ENCODE results near the gene MLC1. TPM values are rescaled to one million over a fixed set of nuclear protein-coding genes. Genes with fewer than 3 reads are reported as not detected.

Gene MLC1
- total RNA-seq, 1 donor, result under 0.01 TPM

DNA sequence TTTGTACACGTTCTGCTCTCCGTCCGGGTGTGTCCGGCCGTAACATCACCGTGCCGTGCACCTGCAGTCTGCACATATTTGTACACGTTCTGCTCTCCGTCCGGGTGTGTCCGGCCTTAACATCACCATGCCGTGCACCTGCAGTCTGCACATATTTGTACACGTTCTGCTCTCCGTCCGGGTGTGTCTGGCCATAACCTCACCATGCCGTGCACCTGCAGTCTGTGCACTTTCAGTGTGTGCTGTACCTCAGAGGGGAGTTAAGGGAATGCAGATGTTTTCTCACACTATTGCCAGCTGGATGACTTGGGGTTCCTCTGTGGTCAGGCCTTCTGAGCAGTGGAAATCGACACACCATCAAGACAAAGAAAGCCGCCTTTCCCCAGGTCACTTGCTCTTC lies 31.4 kb downstream of the MLC1 start:
- no peak for DNase-seq (ENCODE audit: low read depth)
- TF ChIP-seq, protein P1, sequence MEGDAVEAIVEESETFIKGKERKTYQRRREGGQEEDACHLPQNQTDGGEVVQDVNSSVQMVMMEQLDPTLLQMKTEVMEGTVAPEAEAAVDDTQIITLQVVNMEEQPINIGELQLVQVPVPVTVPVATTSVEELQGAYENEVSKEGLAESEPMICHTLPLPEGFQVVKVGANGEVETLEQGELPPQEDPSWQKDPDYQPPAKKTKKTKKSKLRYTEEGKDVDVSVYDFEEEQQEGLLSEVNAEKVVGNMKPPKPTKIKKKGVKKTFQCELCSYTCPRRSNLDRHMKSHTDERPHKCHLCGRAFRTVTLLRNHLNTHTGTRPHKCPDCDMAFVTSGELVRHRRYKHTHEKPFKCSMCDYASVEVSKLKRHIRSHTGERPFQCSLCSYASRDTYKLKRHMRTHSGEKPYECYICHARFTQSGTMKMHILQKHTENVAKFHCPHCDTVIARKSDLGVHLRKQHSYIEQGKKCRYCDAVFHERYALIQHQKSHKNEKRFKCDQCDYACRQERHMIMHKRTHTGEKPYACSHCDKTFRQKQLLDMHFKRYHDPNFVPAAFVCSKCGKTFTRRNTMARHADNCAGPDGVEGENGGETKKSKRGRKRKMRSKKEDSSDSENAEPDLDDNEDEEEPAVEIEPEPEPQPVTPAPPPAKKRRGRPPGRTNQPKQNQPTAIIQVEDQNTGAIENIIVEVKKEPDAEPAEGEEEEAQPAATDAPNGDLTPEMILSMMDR (IDR thresholded peaks at IDR 0.05; ENCODE audit: insufficient read depth, low read depth, low read length), result no peak
- H3K4me3 ChIP-seq (ENCODE audit: low read depth, low read length), result no peak overlapping the region

DNA sequence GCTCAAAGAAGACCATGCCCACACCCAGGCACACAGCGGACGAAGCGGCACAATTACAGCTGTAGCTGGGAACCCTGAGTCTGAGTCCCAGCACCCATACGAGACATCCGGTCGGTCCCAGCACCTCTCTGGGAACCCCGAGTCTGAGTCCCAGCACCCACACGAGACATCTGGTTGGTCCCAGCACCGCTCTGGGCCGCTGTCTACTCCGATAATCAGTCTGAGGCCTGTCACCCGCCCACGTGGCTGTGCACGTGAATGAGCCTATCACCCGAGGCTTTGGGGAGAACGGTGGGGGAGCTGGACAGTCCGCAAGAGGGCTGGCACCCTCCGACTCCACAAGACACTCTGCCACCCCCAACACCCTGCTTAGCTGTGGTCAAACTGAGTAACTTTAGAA lies 33.3 kb downstream of the MLC1 start:
- DNase-seq (ENCODE audit: low read depth), result no peak
- TF ChIP-seq, protein P1 (IDR thresholded peaks at IDR 0.05; ENCODE audit: insufficient read depth, low read depth, low read length), result no peak
- H3K4me3 ChIP-seq (ENCODE audit: low read depth, low read length), result no peak overlapping the region

DNA sequence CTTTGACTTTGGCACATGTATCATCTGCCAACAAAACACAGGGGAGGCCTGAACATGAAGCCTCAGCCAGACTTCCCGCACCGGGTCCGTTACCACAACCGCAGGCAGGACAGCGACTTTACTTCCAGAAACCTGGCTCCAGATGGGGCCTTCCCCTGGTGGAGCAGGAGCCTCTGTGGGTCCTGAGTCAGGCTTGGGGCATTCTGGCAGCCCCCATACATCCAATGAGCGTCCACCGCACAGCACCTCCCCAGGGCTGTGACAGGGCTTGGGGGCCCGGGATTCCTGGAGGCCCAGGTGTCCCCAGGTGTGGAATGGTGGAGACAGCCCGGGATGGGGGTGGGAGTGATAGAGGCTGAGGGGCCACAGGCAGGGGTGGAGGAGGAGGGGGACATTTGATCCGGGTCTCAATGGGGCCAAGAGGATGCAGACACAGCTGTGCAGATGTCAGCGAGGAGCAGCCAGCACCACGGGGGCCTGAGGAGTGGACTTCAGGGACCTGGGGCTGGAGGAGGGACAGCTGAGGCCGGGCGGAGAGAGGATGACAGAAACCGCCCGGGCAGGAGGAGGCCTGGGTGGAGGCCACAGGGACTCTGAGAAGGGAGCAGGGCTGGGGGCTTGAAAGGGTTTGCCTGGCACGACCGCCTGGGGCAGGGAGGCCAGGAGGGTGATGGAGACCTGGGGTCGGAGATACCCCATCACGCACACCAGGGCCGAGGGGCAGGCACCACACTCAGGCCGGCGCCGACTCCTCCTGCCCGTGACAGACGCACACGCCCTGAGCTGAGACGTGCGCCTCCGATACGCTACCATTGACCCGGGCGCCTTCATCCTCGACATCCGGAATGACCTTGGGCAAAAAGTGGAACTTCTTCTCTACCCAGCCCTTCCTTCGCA lies 35.7 kb downstream of the MLC1 start:
- H3K4me3 ChIP-seq (ENCODE audit: low read depth, low read length), result no peak overlapping the region
- TF ChIP-seq, protein P1 (IDR thresholded peaks at IDR 0.05; ENCODE audit: insufficient read depth, low read depth, low read length), result no peak
- DNase-seq (ENCODE audit: low read depth), result no peak

DNA sequence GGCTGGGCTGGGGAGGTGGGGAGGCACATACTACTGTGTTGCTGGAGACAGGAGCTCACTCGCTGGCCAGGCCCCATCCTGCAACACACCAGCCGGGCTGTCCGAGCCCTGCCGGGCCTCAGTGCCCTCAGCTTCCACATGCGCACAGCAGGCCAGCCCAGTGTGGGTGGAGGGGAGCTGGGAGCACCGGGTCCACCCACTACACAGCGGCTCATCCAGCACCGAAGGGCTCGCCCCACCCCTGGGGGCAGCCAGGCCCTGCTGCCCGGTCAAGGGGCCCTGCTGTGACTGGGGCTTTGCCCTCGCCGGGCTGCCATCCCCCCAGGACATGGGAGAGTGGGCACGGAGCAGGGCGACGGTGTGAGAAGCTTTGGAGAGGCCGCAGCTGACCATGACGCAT lies 36.4 kb downstream of the MLC1 start:
- no peak overlapping the region for H3K4me3 ChIP-seq (ENCODE audit: low read depth, low read length)
- no peak for DNase-seq (ENCODE audit: low read depth)
- TF ChIP-seq, protein P1 (IDR thresholded peaks at IDR 0.05; ENCODE audit: insufficient read depth, low read depth, low read length), result no peak

DNA sequence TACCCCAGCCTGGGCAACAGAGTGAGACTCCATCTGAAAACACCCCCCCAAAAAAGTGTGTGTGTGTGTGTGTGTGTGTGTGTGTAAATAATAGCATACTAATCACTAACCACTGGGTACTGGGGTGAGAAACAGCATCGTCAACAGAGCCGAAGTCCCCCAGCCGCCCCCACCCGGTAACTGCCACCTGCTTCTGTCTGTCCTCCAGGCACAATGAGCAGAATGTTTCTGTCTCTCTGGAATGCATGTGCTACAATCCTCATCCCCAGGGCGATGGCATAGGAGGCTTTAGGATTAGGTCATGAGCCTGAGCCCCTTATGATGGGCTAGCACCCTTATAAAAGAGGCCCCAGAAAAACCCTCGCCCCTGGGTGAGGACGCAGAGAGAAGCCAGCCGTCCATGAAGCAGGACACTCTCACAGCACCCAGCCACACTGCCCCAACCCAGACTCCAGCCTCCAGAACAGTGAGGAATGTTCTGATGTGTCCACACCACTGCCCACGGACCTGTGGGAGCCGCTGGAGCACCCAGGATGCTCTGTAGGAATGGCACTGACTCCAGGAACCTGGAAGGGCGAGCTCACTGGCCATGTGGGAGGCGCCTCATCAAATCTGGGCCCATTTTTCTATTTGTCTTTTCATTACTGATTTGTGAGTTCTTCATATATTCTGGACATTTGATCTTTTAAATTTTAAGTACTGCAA lies 37.0 kb downstream of the MLC1 start:
- H3K4me3 ChIP-seq (ENCODE audit: low read depth, low read length), result no peak overlapping the region
- DNase-seq (ENCODE audit: low read depth), result no peak
- TF ChIP-seq, protein P1 (IDR thresholded peaks at IDR 0.05; ENCODE audit: insufficient read depth, low read depth, low read length), result no peak

DNA sequence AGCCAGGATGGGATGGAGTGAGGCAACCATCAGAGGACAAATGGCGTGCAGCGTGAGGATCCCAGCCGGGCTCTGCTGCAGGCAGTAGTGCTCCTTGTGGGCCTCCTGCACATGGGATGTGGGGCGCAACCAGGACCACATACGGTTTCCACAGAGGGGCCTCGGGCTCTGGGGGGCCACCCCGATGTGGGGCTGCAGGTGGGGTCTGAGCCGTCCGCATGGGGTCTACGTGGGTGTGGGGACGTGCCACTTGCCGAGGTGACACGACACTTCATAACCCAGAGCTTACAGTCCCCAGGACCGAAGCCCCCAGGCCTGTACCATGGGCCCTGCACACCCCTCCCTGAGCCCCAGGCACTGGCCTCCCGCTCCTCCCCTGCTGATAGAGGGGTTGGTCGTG lies 37.9 kb downstream of the MLC1 start:
- TF ChIP-seq, protein P1 (IDR thresholded peaks at IDR 0.05; ENCODE audit: insufficient read depth, low read depth, low read length), result no peak
- DNase-seq (ENCODE audit: low read depth), result no peak
- H3K4me3 ChIP-seq (ENCODE audit: low read depth, low read length), result no peak overlapping the region
